ENCODE data around the gene IPO5.

DNA sequence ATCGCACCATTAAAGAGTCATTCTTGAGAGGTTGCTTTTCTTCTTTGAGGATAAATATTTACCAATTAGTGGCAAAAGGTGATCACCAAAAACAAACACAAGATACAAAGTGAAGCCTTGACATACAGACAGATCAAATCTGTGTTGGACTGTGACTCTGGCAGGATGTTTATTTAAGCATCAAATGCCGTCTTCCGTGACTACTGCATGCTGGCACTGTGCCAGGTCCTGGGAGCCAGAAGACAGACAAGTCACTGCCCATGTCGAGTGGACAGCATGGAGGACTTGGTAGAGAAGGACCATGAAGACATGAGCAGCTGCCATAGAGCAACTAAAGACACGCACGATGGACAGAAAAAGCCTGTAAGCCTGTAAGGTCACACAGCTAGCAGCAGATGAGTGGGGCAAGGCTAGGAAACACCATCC lies 96.6 kb downstream of the IPO5 start:
- TF ChIP-seq CTCF (IDR thresholded peaks at IDR 0.05) (no peak), POLR2A (IDR thresholded peaks at IDR 0.05) (no peak)
